OCI-LY7 (cell line): Measurements from ENCODE around the gene CDK6. TPM values are rescaled to one million over a fixed set of nuclear protein-coding genes. Genes with fewer than 3 reads are reported as not detected.

Experiments used
- BruUV-seq: library from RNA; stranded (reverse); fragments of 400-500 nt; replicated peaks from 2 replicates; lab custom pipeline; 2021; lab: Mats Ljungman, UMichigan
- CTCF ChIA-PET: fragments of 300-600 bp; sonication (Branson Sonifier 250); formaldehyde crosslinking; loops from one replicate; lab custom pipeline; 2022; ENCODE audit warnings: antibody characterized with exemption; ENCODE audit not compliant: unreplicated experiment; lab: Charles Lee
- POLR2A ChIA-PET: fragments of 300-600 bp; sonication (Branson Sonifier 250); formaldehyde crosslinking; loops from one replicate; lab custom pipeline; 2022; ENCODE audit warnings: antibody characterized with exemption; lab: Charles Lee
- DNase-seq: peaks from one replicate; pipeline ENCODE4 v3.0.0-alpha.2; 2015; ENCODE audit warnings: low spot score
- H2AFZ ChIP-seq: fragments of 200-600 bp; sonication (generic), shearing (Covaris generic); 2 replicates; pipeline ENCODE4 v1.6.1; 2014; ENCODE audit warnings: mild to moderate bottlenecking, antibody characterized with exemption, low read length, moderate library complexity
- H3K27ac ChIP-seq: fragments of 200-600 bp; sonication (generic); 2 replicates; pipeline ENCODE4 v1.5.1; 2014; ENCODE audit warnings: mixed run types, low read depth, mild to moderate bottlenecking, moderate library complexity, low read length, inconsistent platforms; ENCODE audit not compliant: poor library complexity, severe bottlenecking
- H3K36me3 ChIP-seq: fragments of 200-600 bp; sonication (generic); 2 replicates; pipeline ENCODE4 v1.6.1; 2014; ENCODE audit warnings: mild to moderate bottlenecking, antibody characterized with exemption, low read length, moderate library complexity, mixed read lengths; ENCODE audit not compliant: insufficient read depth
- H3K4me1 ChIP-seq: fragments of 200-600 bp; sonication (generic); 2 replicates; pipeline ENCODE4 v1.5.1; 2014; ENCODE audit warnings: mild to moderate bottlenecking, low read length; ENCODE audit not compliant: insufficient read depth, poor library complexity, severe bottlenecking
- H3K4me2 ChIP-seq: fragments of 200-600 bp; sonication (generic); 2 replicates; pipeline ENCODE4 v1.6.1; 2014; ENCODE audit warnings: mild to moderate bottlenecking, low read length
- H3K4me3 ChIP-seq: fragments of 200-600 bp; sonication (generic); 2 replicates; pipeline ENCODE4 v1.5.1; 2014; ENCODE audit warnings: mild to moderate bottlenecking, low read depth, low read length; ENCODE audit not compliant: poor library complexity, severe bottlenecking
- H3K79me2 ChIP-seq: fragments of 200-600 bp; sonication (generic); 2 replicates; pipeline ENCODE4 v1.6.1; 2016; ENCODE audit warnings: low read depth, mild to moderate bottlenecking, low read length, moderate library complexity, mixed read lengths; ENCODE audit not compliant: insufficient read depth
- H3K9me2 ChIP-seq: fragments of 200-600 bp; sonication (generic); 2 replicates; pipeline ENCODE4 v1.6.1; 2016; ENCODE audit warnings: mild to moderate bottlenecking, low read length, mixed read lengths; ENCODE audit not compliant: insufficient read depth
- H3K9me3 ChIP-seq: fragments of 200-600 bp; sonication (generic); 2 replicates; pipeline ENCODE4 v1.6.1; 2014; ENCODE audit warnings: mild to moderate bottlenecking, mixed run types, low read length, mixed read lengths
- H4K20me1 ChIP-seq: fragments of 200-600 bp; sonication (generic); 2 replicates; pipeline ENCODE4 v1.6.1; 2014; ENCODE audit warnings: mild to moderate bottlenecking, antibody characterized with exemption, low read length, moderate library complexity, mixed read lengths; ENCODE audit not compliant: insufficient read depth
- EZH2phosphoT487 ChIP-seq: fragments of 200-600 bp; sonication (generic); IDR thresholded peaks from 2 replicates; pipeline ENCODE4 v1.6.1; 2018; ENCODE audit warnings: low read depth, borderline replicate concordance, mild to moderate bottlenecking, mixed run types, antibody characterized with exemption, low read length, moderate library complexity, mixed read lengths
- intact Hi-C: fragments of 100-400 bp; cut with micrococcal nuclease; formaldehyde crosslinking; loops from one replicate; pipeline ENCODE4 v1.10.0; 2022; ENCODE audit not compliant: unreplicated experiment
- total RNA-seq, 2 experiments: library from RNA; depleted of rRNA in 1 of 2; stranded (reverse); fragments of >200 nt in 1 of 2; shearing (Covaris generic) in 1 of 2; gene quantifications; 2 replicates each; pipeline ENCODE4 v1.2.3, GENCODE V29; 2014 to 2022
- TF ChIP-seq, protein P1 (sequence below): fragments of 200-600 bp; sonication (generic); conservative IDR thresholded peaks from 2 replicates; pipeline ENCODE4 v1.5.1; 2014; ENCODE audit warnings: mild to moderate bottlenecking, antibody characterized with exemption, low read length, moderate library complexity, mixed read lengths

The CDK6 gene
- total RNA-seq, 2 experiments from 2014 or later: 35.5 to 44.1 TPM

- intact Hi-C loops: no loop called here
- TF ChIP-seq EZH2phosphoT487: no peak
- TF ChIP-seq, protein P1, sequence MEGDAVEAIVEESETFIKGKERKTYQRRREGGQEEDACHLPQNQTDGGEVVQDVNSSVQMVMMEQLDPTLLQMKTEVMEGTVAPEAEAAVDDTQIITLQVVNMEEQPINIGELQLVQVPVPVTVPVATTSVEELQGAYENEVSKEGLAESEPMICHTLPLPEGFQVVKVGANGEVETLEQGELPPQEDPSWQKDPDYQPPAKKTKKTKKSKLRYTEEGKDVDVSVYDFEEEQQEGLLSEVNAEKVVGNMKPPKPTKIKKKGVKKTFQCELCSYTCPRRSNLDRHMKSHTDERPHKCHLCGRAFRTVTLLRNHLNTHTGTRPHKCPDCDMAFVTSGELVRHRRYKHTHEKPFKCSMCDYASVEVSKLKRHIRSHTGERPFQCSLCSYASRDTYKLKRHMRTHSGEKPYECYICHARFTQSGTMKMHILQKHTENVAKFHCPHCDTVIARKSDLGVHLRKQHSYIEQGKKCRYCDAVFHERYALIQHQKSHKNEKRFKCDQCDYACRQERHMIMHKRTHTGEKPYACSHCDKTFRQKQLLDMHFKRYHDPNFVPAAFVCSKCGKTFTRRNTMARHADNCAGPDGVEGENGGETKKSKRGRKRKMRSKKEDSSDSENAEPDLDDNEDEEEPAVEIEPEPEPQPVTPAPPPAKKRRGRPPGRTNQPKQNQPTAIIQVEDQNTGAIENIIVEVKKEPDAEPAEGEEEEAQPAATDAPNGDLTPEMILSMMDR: no peak
- H2AFZ ChIP-seq: no peak overlapping the region
- no peaks in the 10 kb centered on the region for H3K79me2 ChIP-seq
- ChIA-PET CTCF (no interaction called here), POLR2A (interaction anchor here (0.9 to 2.2 kb wide), 2 partner anchors 10 to 125 kb away, joined by 3 to 15 read pairs; no protein-coding TSS in a partner anchor)
- H3K9me3 ChIP-seq: peaks cover 14% of the 10 kb centered on the region; the same call in 1 of the 2 replicates
- H3K4me3 ChIP-seq: no peak overlapping the region
- no peaks in the 10 kb centered on the region for H4K20me1 ChIP-seq
- BruUV-seq: no TSS peak
- no peak overlapping the region for H3K27ac ChIP-seq
- H3K9me2 ChIP-seq: no peaks in the 10 kb centered on the region
- DNase-seq: no peak
- no peaks in the 10 kb centered on the region for H3K4me1 ChIP-seq
- no peak overlapping the region for H3K4me2 ChIP-seq
- peaks cover 14% of the 10 kb centered on the region for H3K36me3 ChIP-seq
Observed at GRCh38 chr7:92702535-92702934, 133.8 kb downstream of the CDK6 start.

DNA sequence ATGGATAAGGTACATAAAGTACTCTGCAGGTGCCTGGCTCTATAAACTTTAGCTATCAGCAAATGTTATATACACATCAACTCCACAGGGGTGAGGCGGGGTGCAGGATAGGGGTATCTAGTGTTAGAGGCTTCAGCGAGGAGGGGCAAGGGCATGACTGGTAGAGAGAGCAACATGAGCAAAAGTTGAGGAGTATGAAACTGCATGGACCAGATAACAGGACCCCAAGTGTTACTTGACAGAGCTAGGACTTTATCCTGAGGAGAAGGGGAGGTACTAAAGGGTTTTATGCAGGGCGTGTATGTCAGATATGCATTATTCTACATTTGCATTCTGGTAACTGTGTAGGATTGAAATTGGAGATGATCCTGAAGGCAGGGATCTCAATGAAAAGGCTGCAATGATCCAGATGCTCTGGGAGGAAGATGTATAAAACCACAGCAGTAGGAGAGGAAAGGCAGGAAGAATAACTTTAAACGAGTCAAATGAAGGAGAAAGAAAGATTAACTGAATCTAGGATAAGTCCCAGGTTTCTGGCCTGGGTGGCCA lies 136.3 kb downstream of the CDK6 start:
- Histone ChIP-seq H3K4me3 (no peak overlapping the region), H3K79me2 (no peaks in the 10 kb centered on the region), H3K27ac (no peak overlapping the region), H3K4me2 (no peak overlapping the region), H2AFZ (no peak overlapping the region), H3K4me1 (no peaks in the 10 kb centered on the region), H3K9me2 (no peaks in the 10 kb centered on the region), H3K9me3 (peaks cover 6% of the 10 kb centered on the region; the same call in 1 of the 2 replicates), H3K36me3 (peaks cover 6% of the 10 kb centered on the region), H4K20me1 (no peaks in the 10 kb centered on the region)
- POLR2A ChIA-PET: interaction anchor here (1.1 to 2.0 kb wide), 2 partner anchors 20 to 22 kb away, joined by 3 to 6 read pairs; no protein-coding TSS in a partner anchor
- DNase-seq: no peak
- no TSS peak for BruUV-seq
- CTCF ChIA-PET: no interaction called here
- intact Hi-C loops: loop anchor here (10.0 kb wide), 1 partner anchor 85 kb away; no protein-coding TSS in a partner anchor
- no peak for TF ChIP-seq EZH2phosphoT487
- TF ChIP-seq, protein P1: no peak

GRCh38 chr7:92699560-92699959 lies 136.8 kb downstream of the CDK6 start:
- Histone ChIP-seq H3K9me3 (peaks cover under 1% of the 10 kb centered on the region; the same call in 1 of the 2 replicates), H3K27ac (no peak overlapping the region), H3K9me2 (no peaks in the 10 kb centered on the region), H2AFZ (no peak overlapping the region), H3K4me1 (no peaks in the 10 kb centered on the region), H3K4me2 (no peak overlapping the region), H4K20me1 (no peaks in the 10 kb centered on the region), H3K4me3 (no peak overlapping the region), H3K36me3 (peaks cover under 1% of the 10 kb centered on the region), H3K79me2 (no peaks in the 10 kb centered on the region)
- ChIA-PET POLR2A (interaction anchor here (0.7 to 2.0 kb wide), 3 partner anchors 21 to 67 kb away, joined by 3 to 6 read pairs (median 3); no protein-coding TSS in a partner anchor), CTCF (no interaction called here)
- BruUV-seq: no TSS peak
- intact Hi-C loops: loop anchor here (10.0 kb wide), 1 partner anchor 85 kb away; no protein-coding TSS in a partner anchor
- DNase-seq: no peak
- no peak for TF ChIP-seq EZH2phosphoT487
- TF ChIP-seq, protein P1: no peak
